ENCODE results near the gene MEX3A.
"Not testable (repeated sequence)": the region's sequence is repeated elsewhere in the genome, so short reads cannot be mapped to it uniquely, and the experiment has no call there.

Gene MEX3A

GRCh38 chr1:156118177-156118868, 36.1 kb upstream of the MEX3A start:
- no peak for DNase-seq (ENCODE audit: low read depth)

DNA sequence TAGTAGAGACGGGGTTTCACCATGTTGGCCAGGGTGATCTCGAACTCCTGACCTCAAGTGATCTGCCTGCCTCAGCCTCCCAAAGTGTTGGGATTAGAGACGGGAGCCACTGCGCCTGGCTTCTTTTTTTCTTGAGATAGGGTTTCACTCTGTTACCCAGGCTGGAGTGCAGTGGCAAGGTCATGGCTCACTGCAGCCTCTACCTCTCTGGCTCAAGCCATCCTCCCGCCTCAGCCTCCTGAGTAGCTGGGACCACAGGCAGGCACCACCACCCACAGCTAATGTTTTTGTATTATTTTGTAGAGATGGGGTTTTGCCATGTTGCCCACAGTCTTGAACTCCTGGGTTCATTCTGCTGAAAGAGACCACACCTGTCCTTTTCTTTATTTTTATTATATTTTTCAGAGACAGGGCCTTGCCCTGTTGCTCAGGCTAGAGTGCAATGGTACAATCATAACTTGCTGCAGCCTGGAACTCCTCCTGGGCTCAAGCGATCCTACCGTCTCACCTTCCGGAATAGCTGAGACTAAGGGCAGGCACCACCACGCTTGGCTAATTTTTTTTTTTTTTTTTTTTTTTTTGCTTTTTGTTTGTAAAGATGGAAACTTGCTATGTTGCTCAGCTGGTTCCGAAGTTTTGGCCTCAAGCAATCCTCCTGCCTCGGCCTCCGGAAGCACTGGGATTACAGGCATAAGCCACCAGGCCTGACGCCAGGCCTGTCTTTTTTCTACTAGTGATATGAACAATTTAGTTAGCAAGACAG, 35.3 kb upstream of the MEX3A start:
- no peak for DNase-seq (ENCODE audit: low read depth)

- DNase-seq (ENCODE audit: low read depth) = not testable (repeated sequence)
Observed at GRCh38 chr1:156116731-156117130, 34.5 kb upstream of the MEX3A start.

GRCh38 chr1:156115514-156116374, 33.5 kb upstream of the MEX3A start:
- DNase-seq (ENCODE audit: low read depth) = no peak

GRCh38 chr1:156114919-156115513, 32.8 kb upstream of the MEX3A start:
- DNase-seq (ENCODE audit: low read depth) = no peak

DNA sequence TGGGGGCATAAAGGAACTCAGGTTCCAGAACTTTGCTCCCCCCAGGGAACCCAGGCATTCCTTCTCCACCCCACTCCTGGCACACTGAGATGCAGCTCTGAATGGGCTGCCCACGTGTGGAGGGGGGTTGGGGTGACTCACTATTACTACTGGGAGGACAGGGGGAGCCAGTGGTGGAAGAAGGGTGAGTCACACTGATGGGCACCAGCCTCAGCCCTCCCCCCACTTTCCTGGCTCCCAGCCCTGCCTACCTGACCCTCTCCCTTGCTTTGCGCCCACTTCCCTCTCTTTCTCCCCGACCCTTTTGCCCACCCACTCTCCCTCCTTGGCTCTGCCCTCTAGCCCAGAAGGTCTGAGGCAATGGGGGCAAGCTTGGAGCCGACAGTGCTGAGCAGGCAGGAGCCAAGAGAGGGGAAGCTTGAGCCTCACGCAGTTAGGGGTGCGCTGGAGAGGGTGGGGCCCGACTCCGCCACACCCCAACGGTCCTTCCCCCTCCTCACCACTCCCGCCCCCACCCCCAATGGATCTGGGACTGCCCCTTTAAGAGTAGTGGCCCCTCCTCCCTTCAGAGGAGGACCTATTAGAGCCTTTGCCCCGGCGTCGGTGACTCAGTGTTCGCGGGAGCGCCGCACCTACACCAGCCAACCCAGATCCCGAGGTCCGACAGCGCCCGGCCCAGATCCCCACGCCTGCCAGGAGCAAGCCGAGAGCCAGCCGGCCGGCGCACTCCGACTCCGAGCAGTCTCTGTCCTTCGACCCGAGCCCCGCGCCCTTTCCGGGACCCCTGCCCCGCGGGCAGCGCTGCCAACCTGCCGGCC, 32.0 kb upstream of the MEX3A start, which contains the start of gene LMNA:
LMNA (plus strand) TSS at position 611 of the 818 bp plus-strand sequence. CDS start 208 bp downstream, outside the sequence.
- DNase-seq (ENCODE audit: low read depth) = peak; percentile 98

- no peak for DNase-seq (ENCODE audit: low read depth)
Observed at GRCh38 chr1:156113282-156113950, 31.2 kb upstream of the MEX3A start.

GRCh38 chr1:156112276-156113137, 30.2 kb upstream of the MEX3A start:
- DNase-seq (ENCODE audit: low read depth) = no peak

DNA sequence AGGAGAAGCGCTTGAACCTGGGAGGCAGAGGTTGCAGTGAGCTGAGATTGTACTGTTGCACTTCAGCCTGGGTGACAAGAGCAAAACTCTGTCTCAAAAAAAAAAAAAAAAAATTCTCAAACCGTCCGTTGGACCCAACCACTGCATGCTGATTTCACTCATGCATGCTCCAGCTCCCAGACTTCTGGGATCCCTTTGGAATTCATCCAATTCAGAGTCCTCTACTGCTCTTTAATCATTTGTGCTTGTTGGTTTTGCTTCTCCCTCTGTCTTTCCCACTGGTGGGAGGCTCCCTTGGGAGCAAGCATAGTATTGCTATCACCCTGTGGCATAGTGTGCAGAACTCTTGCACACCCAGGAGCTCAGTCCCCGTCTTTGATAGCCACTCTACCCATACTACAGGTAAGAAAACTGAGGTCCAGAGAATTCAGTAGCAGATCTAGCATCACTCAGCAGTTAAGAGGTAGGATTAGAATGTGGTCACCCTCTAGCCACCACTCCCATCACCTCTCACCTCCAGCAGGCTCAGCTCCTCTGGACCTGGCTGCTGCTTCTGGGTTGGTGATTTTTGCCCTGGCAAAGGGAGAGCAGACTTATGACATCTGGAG, 29.2 kb upstream of the MEX3A start:
- DNase-seq (ENCODE audit: low read depth) = no peak

DNA sequence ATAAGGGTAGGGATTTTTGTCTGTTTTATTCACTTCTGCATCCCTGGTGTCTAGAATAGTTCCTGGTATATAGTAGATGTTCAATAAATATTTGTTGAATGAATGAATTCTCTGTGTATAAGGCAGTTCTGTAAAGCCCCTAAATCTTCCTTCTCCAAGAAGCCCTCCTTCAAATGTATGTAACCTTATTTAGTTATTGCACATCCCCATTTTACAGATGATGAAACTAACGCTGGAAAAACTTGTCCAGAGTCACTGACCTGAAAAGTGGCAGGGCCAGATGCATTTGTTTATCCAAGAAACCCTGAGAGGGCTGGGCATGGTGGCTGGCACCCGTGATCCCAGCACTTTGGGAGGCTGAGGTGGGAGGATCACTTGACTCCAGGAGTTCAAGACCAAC, 28.0 kb upstream of the MEX3A start:
- no peak for DNase-seq (ENCODE audit: low read depth)

DNA sequence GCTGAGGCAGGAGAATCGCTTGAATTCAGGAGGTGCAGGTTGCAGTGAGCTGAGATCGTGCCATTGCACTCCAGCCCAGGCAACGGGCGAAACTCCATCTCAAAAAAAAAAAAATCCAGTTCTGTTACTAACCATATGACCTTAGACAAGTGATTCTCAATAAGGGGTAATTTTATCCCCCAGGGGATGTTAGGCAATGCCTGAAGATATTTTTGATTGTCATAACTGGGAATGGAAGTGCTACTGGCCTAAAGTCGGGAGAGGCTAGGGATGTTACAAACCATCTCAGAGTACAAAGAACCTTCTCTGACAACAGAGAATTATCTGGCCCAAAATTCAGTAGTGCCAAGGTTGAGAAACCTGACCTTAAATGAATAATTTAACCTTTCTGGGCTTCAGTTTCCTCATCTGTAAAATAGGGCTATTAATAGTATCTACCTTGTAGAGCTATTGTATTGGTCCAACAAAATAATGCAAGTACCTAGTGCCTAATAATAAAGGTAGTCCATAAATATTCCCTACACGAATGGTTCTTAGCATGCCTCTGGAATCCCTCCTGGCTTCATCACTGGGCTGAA, 26.5 kb upstream of the MEX3A start:
- DNase-seq (ENCODE audit: low read depth) = no peak

DNA sequence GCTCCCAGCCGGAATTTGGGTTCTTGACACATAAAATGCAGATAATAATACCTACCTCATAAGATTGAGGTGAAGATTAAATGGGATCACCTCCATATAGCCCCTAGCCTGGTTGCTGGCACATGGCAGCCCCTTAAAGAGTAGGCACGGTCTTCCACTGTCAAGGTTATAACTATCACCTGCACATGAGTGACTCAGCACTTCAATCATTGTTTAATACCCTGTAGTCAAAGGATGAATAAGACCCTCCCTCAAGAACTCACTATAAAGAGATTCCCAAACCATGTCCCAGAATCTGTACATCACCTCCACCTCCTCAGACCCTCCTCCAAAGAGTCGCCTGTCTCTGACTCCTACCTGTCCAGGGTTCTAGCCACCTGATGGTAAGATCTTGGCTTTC, 25.8 kb upstream of the MEX3A start:
- DNase-seq (ENCODE audit: low read depth) = no peak

DNA sequence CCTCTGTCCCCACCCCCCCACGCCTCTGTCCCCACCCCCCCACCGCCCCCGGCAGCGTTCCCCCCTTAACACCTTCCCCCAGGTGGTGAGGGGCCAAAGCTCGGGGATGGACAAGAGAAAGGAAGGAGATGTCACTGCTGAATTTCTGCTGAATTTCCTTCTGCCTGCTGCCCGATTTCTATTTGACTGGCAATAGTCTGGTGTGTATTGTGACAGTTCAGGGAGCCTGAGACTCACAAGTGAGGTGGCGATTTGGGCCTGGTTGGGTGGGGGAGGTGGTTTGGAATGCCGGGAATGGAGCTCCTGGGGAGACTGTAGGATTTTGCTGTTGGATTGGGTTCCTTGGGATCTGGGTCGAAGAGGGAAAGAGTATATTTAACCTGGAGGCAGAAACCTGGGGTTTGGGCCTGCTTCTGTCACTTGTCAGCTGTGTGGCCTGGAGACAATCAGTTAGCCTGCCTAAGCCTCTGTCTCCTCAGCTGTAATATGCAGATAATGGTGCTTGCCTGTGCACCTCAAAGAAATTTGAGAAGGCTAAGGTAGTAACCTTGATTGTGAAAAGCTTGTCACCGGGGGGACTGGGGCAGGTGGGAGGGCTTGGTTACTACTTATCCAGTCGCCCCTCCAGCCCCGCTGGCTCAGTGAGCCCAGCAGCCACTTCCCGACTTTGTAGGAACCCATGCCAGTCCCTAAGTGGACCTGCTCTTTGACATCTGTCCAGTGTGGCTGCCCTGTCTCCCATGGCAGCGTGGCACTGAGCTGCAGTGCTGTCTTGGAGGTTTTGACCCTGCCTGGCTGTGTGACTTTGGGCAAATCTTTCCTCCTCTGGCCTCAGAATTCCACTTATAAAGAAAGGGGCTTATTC, 24.6 kb upstream of the MEX3A start:
- no peak for DNase-seq (ENCODE audit: low read depth)

- peak; percentile 88 for DNase-seq (ENCODE audit: low read depth)
Observed at GRCh38 chr1:156104861-156105832, 22.9 kb upstream of the MEX3A start.

GRCh38 chr1:156104065-156104810, 22.0 kb upstream of the MEX3A start:
- peak; percentile 94 for DNase-seq (ENCODE audit: low read depth)

DNA sequence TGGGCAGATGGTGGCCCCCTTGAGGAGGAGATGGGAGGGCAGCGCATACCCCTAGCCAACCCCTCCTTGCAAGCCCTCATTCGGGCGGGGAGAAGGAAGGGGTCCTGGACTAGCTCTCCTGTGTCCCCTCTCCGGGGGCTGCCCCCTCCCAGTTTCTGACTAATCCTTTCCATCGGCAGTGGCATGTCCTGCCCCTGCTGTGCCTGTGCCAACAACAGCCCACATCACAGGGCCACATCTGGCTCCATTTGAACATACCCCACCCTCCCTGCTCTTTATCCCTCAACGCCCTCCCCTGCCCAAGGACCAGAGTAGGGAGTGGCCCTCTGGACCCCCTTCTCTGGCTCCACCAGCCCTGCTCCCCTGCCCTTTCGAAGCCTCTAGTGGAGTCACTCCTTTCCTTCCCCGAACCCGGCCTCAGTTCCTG, 21.3 kb upstream of the MEX3A start:
- peak; percentile 84 for DNase-seq (ENCODE audit: low read depth)
